Endothelial cell of umbilical vein (primary cell): ENCODE results near the gene DKK3. TPM values are rescaled to one million over a fixed set of nuclear protein-coding genes. Genes with fewer than 3 reads are reported as not detected.

Experiments used
- BruUV-seq: library from RNA; stranded (reverse); fragments of 400-500 nt; replicated peaks from 2 replicates; lab custom pipeline; 2021; lab: Mats Ljungman, UMichigan
- CTCF ChIA-PET: fragments of 300-600, 350-600 bp; sonication (Branson Sonifier 250); formaldehyde crosslinking; loops from one replicate; lab custom pipeline; 2021; ENCODE audit warnings: antibody characterized with exemption, inconsistent platforms; lab: Charles Lee
- POLR2A ChIA-PET: fragments of 300-600, 350-600 bp; sonication (Branson Sonifier 250); formaldehyde crosslinking; loops from one replicate; lab custom pipeline; 2021; ENCODE audit warnings: antibody characterized with exemption, inconsistent platforms; lab: Charles Lee
- DNase-seq: peaks from one replicate; pipeline ENCODE4 v3.0.0-alpha.2; 2011; ENCODE audit warnings: low read depth, low spot score
- FAIRE-seq: peaks from 2 replicates; lab custom pipeline; 2011; peaks lifted over from hg19 to GRCh38; lab: Jason Lieb, UNC
- H2AFZ ChIP-seq: 2 replicates; pipeline ENCODE4 v1.6.0; 2012; ENCODE audit warnings: low read depth, low read length, control low read depth, inconsistent platforms
- H3K27ac ChIP-seq: 2 replicates; pipeline ENCODE4 v1.5.1; 2011; ENCODE audit warnings: low read depth, mild to moderate bottlenecking, control low read depth, low read length, moderate library complexity; ENCODE audit not compliant: insufficient read depth
- H3K27me3 ChIP-seq, 2 experiments: 2 replicates each; pipeline versions ENCODE4 v1.6.0 to v1.6.1; 2011; ENCODE audit warnings: low read length in 2 of 2, mixed read lengths in 1 of 2; ENCODE audit not compliant: control insufficient read depth in 2 of 2, insufficient read depth in 2 of 2
- H3K36me3 ChIP-seq, 2 experiments: 2 replicates in 1 of 2; 3 replicates in 1 of 2; pipeline ENCODE4 v1.5.1; 2011; ENCODE audit warnings: low read length in 2 of 2, mild to moderate bottlenecking in 1 of 2, moderate library complexity in 1 of 2; ENCODE audit not compliant: control insufficient read depth in 2 of 2, insufficient read depth in 2 of 2; ENCODE audit errors: extremely low read depth in 1 of 2
- H3K4me1 ChIP-seq: 3 replicates; pipeline ENCODE4 v1.5.1; 2011; ENCODE audit warnings: mild to moderate bottlenecking, low read length; ENCODE audit not compliant: control insufficient read depth, insufficient read depth; ENCODE audit errors: extremely low read depth
- H3K4me2 ChIP-seq: 2 replicates; pipeline ENCODE4 v1.6.1; 2011; ENCODE audit warnings: low read length, control low read depth, mixed read lengths; ENCODE audit not compliant: insufficient read depth
- H3K4me3 ChIP-seq, 3 experiments: fragments of 200-600 bp in 1 of 3; sonication (generic), shearing (Covaris generic) in 1 of 3; replicated peaks in 1 of 3; 2 replicates each; pipeline ENCODE4 v1.5.1; 2011 to 2016; ENCODE audit warnings: control low read depth in 3 of 3, low read length in 3 of 3, mild to moderate bottlenecking in 2 of 3, inconsistent platforms in 1 of 3, low read depth in 1 of 3, moderate library complexity in 1 of 3; ENCODE audit not compliant: insufficient read depth in 1 of 3
- H3K79me2 ChIP-seq: 2 replicates; pipeline ENCODE4 v1.6.0; 2012; ENCODE audit warnings: low read length, inconsistent platforms; ENCODE audit not compliant: control insufficient read depth, insufficient read depth
- H3K9ac ChIP-seq: replicated peaks from 2 replicates; pipeline ENCODE3; 2011; ENCODE audit warnings: low read length, control low read depth; ENCODE audit not compliant: insufficient read depth; ENCODE audit errors: extremely low read depth
- H3K9me1 ChIP-seq: replicated peaks from 3 replicates; pipeline ENCODE4 v1.6.0; 2011; ENCODE audit warnings: mild to moderate bottlenecking, low read length; ENCODE audit not compliant: control insufficient read depth, insufficient read depth; ENCODE audit errors: extremely low read depth
- H3K9me3 ChIP-seq: replicated peaks from 2 replicates; pipeline ENCODE4 v1.5.1; 2012; ENCODE audit warnings: low read length, inconsistent platforms; ENCODE audit not compliant: control insufficient read depth, insufficient read depth
- H4K20me1 ChIP-seq: replicated peaks from 2 replicates; pipeline ENCODE3; 2011; ENCODE audit warnings: mild to moderate bottlenecking, low read length; ENCODE audit not compliant: control insufficient read depth, insufficient read depth; ENCODE audit errors: extremely low read depth
- EZH2 ChIP-seq: IDR thresholded peaks from 2 replicates; pipeline ENCODE4 v1.6.1; 2012; ENCODE audit warnings: borderline replicate concordance, low read depth, mild to moderate bottlenecking, moderate library complexity, low read length, inconsistent platforms; ENCODE audit not compliant: severe bottlenecking
- FOS ChIP-seq: IDR thresholded peaks from 2 replicates; pipeline ENCODE4 v1.6.1; 2011; ENCODE audit warnings: mild to moderate bottlenecking, low read length, moderate library complexity, borderline replicate concordance; ENCODE audit not compliant: insufficient read depth
- GATA2 ChIP-seq: IDR thresholded peaks from 2 replicates; pipeline ENCODE4 v1.7.0; 2011; ENCODE audit warnings: low read depth, mild to moderate bottlenecking, moderate library complexity, mixed read lengths, low read length; ENCODE audit not compliant: insufficient read length, insufficient read depth
- JUN ChIP-seq: IDR thresholded peaks from 2 replicates; pipeline ENCODE4 v1.6.1; 2011; ENCODE audit warnings: borderline replicate concordance, low read depth; ENCODE audit not compliant: insufficient read length, insufficient read depth
- MYC ChIP-seq: IDR thresholded peaks from one replicate; pipeline ENCODE4 v1.6.1; 2011; ENCODE audit warnings: mild to moderate bottlenecking, low read depth, low read length
- POLR2A ChIP-seq: IDR thresholded peaks from 2 replicates; pipeline ENCODE4 v1.6.1; 2012; ENCODE audit warnings: low read depth, mild to moderate bottlenecking, control low read depth, low read length
- POLR2AphosphoS5 ChIP-seq: IDR thresholded peaks from 2 replicates; pipeline ENCODE4 v1.6.1; 2012; ENCODE audit warnings: low read depth, mild to moderate bottlenecking, control low read depth, low read length, moderate library complexity; ENCODE audit not compliant: insufficient read depth
- dilution Hi-C: fragments of 300-500 bp; cut with MboI; formaldehyde crosslinking; loops from one replicate; pipeline ENCODE4 v1.15.0; 2019; ENCODE audit warnings: low sequenced_read_pairs; ENCODE audit not compliant: extremely low pct_ligation_motif_present
- intact Hi-C: fragments of 100-400 bp; cut with micrococcal nuclease; formaldehyde crosslinking; loops from one replicate; pipeline ENCODE4 v1.10.0; 2022
- polyA plus RNA-seq, 4 experiments: library from polyadenylated mRNA; depleted of rRNA in 3 of 4; stranded (reverse) in 3 of 4; unstranded in 1 of 4; fragments of >200 nt; gene quantifications; 2 replicates each; pipeline versions ENCODE4 v1.2.1 to v1.2.3, GENCODE V29; 2011 to 2012; ENCODE audit warnings: missing spikeins in 1 of 4
- total RNA-seq: library from RNA; stranded (reverse); gene quantifications from 2 replicates; pipeline ENCODE4 v1.2.3, GENCODE V29; 2021
- TF ChIP-seq, protein P1 (sequence below), 2 donors: IDR thresholded peaks; 1 replicate in 1 of 2; 2 replicates in 1 of 2; pipeline ENCODE4 v1.5.1; 2011; ENCODE audit warnings: low read length in 2 of 2, mild to moderate bottlenecking in 2 of 2, moderate library complexity in 2 of 2, control low read depth in 1 of 2, inconsistent platforms in 1 of 2, low read depth in 1 of 2; ENCODE audit not compliant: insufficient read depth in 1 of 2; ENCODE audit errors: extremely low read depth in 1 of 2

The DKK3 gene
- total and polyA plus RNA-seq, 2 donors (not counting 3 experiments of a cell fraction or from before 2014, with no cell fraction given), result 131 to 335 TPM

DNA sequence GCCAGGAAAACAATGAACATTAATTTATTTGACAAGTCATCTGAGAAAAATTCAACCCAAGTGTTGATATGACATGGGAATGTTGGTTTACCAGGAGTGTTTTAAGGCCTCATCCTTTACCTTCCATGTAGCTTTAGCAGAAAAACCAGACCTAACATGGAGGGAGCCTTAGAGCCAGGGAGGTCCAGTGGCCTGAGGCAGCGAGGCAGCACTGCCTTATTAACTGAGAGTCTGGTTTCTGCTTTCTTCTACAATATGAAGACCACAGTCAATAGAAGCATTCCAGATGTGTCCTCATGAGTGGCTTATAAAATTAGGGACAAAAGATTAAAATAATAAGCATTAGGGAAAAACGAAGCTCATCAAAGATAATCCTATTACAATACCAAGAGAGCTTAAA lies 61.5 kb downstream of the DKK3 start:
- H4K20me1 ChIP-seq, result no peaks in the 10 kb centered on the region
- TF ChIP-seq GATA2 (no peak), JUN (no peak), MYC (no peak), FOS (no peak)
- TF ChIP-seq, protein P1, sequence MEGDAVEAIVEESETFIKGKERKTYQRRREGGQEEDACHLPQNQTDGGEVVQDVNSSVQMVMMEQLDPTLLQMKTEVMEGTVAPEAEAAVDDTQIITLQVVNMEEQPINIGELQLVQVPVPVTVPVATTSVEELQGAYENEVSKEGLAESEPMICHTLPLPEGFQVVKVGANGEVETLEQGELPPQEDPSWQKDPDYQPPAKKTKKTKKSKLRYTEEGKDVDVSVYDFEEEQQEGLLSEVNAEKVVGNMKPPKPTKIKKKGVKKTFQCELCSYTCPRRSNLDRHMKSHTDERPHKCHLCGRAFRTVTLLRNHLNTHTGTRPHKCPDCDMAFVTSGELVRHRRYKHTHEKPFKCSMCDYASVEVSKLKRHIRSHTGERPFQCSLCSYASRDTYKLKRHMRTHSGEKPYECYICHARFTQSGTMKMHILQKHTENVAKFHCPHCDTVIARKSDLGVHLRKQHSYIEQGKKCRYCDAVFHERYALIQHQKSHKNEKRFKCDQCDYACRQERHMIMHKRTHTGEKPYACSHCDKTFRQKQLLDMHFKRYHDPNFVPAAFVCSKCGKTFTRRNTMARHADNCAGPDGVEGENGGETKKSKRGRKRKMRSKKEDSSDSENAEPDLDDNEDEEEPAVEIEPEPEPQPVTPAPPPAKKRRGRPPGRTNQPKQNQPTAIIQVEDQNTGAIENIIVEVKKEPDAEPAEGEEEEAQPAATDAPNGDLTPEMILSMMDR (IDR thresholded peaks at IDR 0.05; ENCODE audit: extremely low read depth in 1 of 2, insufficient read depth in 1 of 2, low read depth in 1 of 2, low read length in 2 of 2), result no peak

DNA sequence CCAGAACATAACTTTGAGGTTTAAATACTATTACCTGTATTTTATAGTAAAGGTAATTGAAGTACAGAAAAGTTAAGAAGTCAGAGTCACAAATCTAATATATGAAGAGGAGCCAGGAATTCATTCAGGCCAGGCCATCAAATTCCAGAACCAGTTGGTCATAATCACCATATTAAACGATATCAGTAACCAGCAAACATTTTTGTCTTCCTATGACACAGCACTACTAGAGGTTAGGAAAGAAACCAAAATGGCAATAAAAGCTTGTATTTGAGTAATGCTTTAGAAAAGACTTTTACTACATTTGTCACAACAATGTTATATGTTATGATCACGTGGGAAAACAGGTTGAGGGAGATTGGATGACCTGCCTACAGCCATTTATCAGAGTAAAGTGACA lies 62.2 kb downstream of the DKK3 start:
- no peak overlapping the region for H2AFZ ChIP-seq
- TF ChIP-seq FOS, result no peak
- no peak for TF ChIP-seq POLR2AphosphoS5
- TF ChIP-seq JUN, result no peak
- no peak for TF ChIP-seq EZH2
- TF ChIP-seq POLR2A, result no peak
- dilution Hi-C loops, result no loop called here
- intact Hi-C loops, result no loop called here
- H3K79me2 ChIP-seq, result no peaks in the 10 kb centered on the region
- peaks cover 4 to 8% of the 10 kb centered on the region in 2 experiments for H3K36me3 ChIP-seq
- H3K9ac ChIP-seq, result no peak overlapping the region
- ChIA-PET POLR2A (no interaction called here), CTCF (interaction anchor here (1.7 to 3.4 kb wide), 2 partner anchors 14 to 98 kb away, joined by 6 to 16 read pairs; no protein-coding TSS in a partner anchor)
- DNase-seq (no peak), FAIRE-seq (no peak)
- H3K9me3 ChIP-seq, result no peaks in the 10 kb centered on the region
- H3K4me1 ChIP-seq, result no peaks in the 10 kb centered on the region
- H3K27ac ChIP-seq, result no peak overlapping the region
- H3K4me3 ChIP-seq, result no peak overlapping the region
- H3K27me3 ChIP-seq, result no peaks in the 10 kb centered on the region
- no peaks in the 10 kb centered on the region for H4K20me1 ChIP-seq
- BruUV-seq, result no TSS peak
- no peaks in the 10 kb centered on the region for H3K9me1 ChIP-seq
- no peak overlapping the region for H3K4me2 ChIP-seq

More for the DNA sequence above, 61.5 kb downstream of the DKK3 start:
- H3K27ac ChIP-seq, result no peak overlapping the region
- H3K4me2 ChIP-seq, result no peak overlapping the region
- H3K4me1 ChIP-seq, result no peaks in the 10 kb centered on the region
- no peaks in the 10 kb centered on the region for H3K9me1 ChIP-seq
- ChIA-PET POLR2A (no interaction called here), CTCF (interaction anchor here (0.7 to 3.4 kb wide), 3 partner anchors 15 to 335 kb away, joined by 3 to 16 read pairs (median 6); no protein-coding TSS in a partner anchor)
- no peaks in the 10 kb centered on the region for H3K9me3 ChIP-seq
- no peak for DNase-seq
- dilution Hi-C loops, result no loop called here
- H3K9ac ChIP-seq, result no peak overlapping the region
- H3K36me3 ChIP-seq, result peaks cover 4 to 8% of the 10 kb centered on the region in 2 experiments
- no peak overlapping the region for H3K4me3 ChIP-seq
- FAIRE-seq, result no peak
- no TSS peak for BruUV-seq
- H3K27me3 ChIP-seq, result no peaks in the 10 kb centered on the region
- no peak overlapping the region for H2AFZ ChIP-seq
- intact Hi-C loops, result no loop called here
- no peaks in the 10 kb centered on the region for H3K79me2 ChIP-seq
